A673 (cell line): ENCODE measurements around the gene SSUH2. TPM values are rescaled to one million over a fixed set of nuclear protein-coding genes. Genes with fewer than 3 reads are reported as not detected.

Source experiments
- BruUV-seq: library from RNA; stranded (reverse); fragments of 400-500 nt; replicated peaks from 2 replicates; lab custom pipeline; 2021; lab: Mats Ljungman, UMichigan
- CTCF ChIA-PET: fragments of 300-600 bp; sonication (Branson Sonifier 250); formaldehyde crosslinking; loops from one replicate; lab custom pipeline; 2022; ENCODE audit warnings: antibody characterized with exemption; lab: Charles Lee
- POLR2A ChIA-PET: fragments of 300-600 bp; sonication (Branson Sonifier 250); formaldehyde crosslinking; loops from one replicate; lab custom pipeline; 2022; ENCODE audit warnings: antibody characterized with exemption; ENCODE audit not compliant: low non-redundant PET; lab: Charles Lee
- DNase-seq: peaks from one replicate; pipeline ENCODE4 v3.0.0-alpha.2; 2015; ENCODE audit warnings: low spot score
- H3K27ac ChIP-seq: fragments of 200-600 bp; sonication (generic); 2 replicates; pipeline ENCODE4 v1.5.1; 2016; ENCODE audit warnings: mixed run types, low read depth, mild to moderate bottlenecking, mixed read lengths, antibody characterized with exemption, low read length; ENCODE audit not compliant: poor library complexity, severe bottlenecking
- H3K27me3 ChIP-seq: fragments of 200-600 bp; sonication (generic); replicated peaks from 2 replicates; pipeline ENCODE4 v1.6.1; 2017; ENCODE audit warnings: mixed run types, low read depth, mild to moderate bottlenecking, mixed read lengths, antibody characterized with exemption, low read length; ENCODE audit not compliant: insufficient read depth, poor library complexity
- H3K36me3 ChIP-seq: fragments of 200-600 bp; sonication (generic); 2 replicates; pipeline ENCODE4 v1.6.1; 2016; ENCODE audit warnings: mixed run types, mild to moderate bottlenecking, mixed read lengths, antibody characterized with exemption, low read length; ENCODE audit not compliant: insufficient read depth, poor library complexity, severe bottlenecking
- H3K4me1 ChIP-seq: fragments of 200-600 bp; sonication (generic); 2 replicates; pipeline ENCODE4 v1.6.1; 2017; ENCODE audit warnings: mixed run types, mild to moderate bottlenecking, mixed read lengths, antibody characterized with exemption, low read length; ENCODE audit not compliant: insufficient read depth, poor library complexity, severe bottlenecking
- H3K4me3 ChIP-seq: fragments of 200-600 bp; sonication (generic); 2 replicates; pipeline ENCODE4 v1.5.1; 2016; ENCODE audit warnings: low read depth, mixed run types, mild to moderate bottlenecking, mixed read lengths, low read length; ENCODE audit not compliant: poor library complexity, severe bottlenecking
- H3K9me3 ChIP-seq: fragments of 200-600 bp; sonication (generic); 2 replicates; pipeline ENCODE4 v1.6.1; 2016; ENCODE audit warnings: mixed run types, low read depth, mild to moderate bottlenecking, mixed read lengths, antibody characterized with exemption, low read length; ENCODE audit not compliant: poor library complexity, severe bottlenecking
- CTCF ChIP-seq: fragments of 300-800, 200-600 bp; sonication (generic); conservative IDR thresholded peaks from 2 replicates; pipeline ENCODE4 v1.5.1; 2017; ENCODE audit warnings: low read depth, mild to moderate bottlenecking, antibody characterized with exemption, low read length, moderate library complexity, mixed read lengths
- EZH2 ChIP-seq: fragments of 200-600 bp; sonication (generic); IDR thresholded peaks from 2 replicates; pipeline ENCODE4 v1.6.1; 2017; ENCODE audit warnings: borderline replicate concordance, low read depth, mild to moderate bottlenecking, mixed read lengths, antibody characterized with exemption, low read length; ENCODE audit not compliant: poor library complexity, severe bottlenecking
- intact Hi-C: fragments of 100-400 bp; cut with micrococcal nuclease; formaldehyde crosslinking; loops from one replicate; pipeline ENCODE4 v1.10.0; 2022; ENCODE audit not compliant: unreplicated experiment
- total RNA-seq: library from RNA; stranded (reverse); gene quantifications from 2 replicates; pipeline ENCODE4 v1.2.3, GENCODE V29; 2021

Gene SSUH2
- total RNA-seq, 1 experiment from 2014 or later = 3.6 TPM

- no peak overlapping the region for H3K4me3 ChIP-seq
These were observed 7.2 kb downstream of the SSUH2 start for GRCh38 chr3:8637348-8637747.

GRCh38 chr3:8635631-8636030 is 9.0 kb downstream of the SSUH2 start:
- intact Hi-C loops = no loop called here
- BruUV-seq = no TSS peak
- POLR2A ChIA-PET = no interaction called here

More at GRCh38 chr3:8637348-8637747, 7.2 kb downstream of the SSUH2 start:
- no peaks in the 10 kb centered on the region for H3K27me3 ChIP-seq
- no peaks in the 10 kb centered on the region for H3K4me1 ChIP-seq
- no peak for DNase-seq
- ChIA-PET POLR2A (no interaction called here), CTCF (no interaction called here)
- no TSS peak for BruUV-seq
- TF ChIP-seq EZH2 = no peak
- TF ChIP-seq CTCF = no peak
- H3K36me3 ChIP-seq = no peaks in the 10 kb centered on the region
- no peak overlapping the region for H3K27ac ChIP-seq
- H3K9me3 ChIP-seq = no peaks in the 10 kb centered on the region
- intact Hi-C loops = no loop called here

GRCh38 chr3:8635125-8635524 is 9.5 kb downstream of the SSUH2 start:
- intact Hi-C loops = no loop called here
- no peaks in the 10 kb centered on the region for H3K4me1 ChIP-seq
- ChIA-PET CTCF (no interaction called here), POLR2A (no interaction called here)
- no peaks in the 10 kb centered on the region for H3K36me3 ChIP-seq
- no peak overlapping the region for H3K4me3 ChIP-seq
- TF ChIP-seq CTCF = no peak
- no peak for TF ChIP-seq EZH2
- no peak for DNase-seq
- BruUV-seq = no TSS peak
- H3K27me3 ChIP-seq = no peaks in the 10 kb centered on the region
- no peaks in the 10 kb centered on the region for H3K9me3 ChIP-seq
- H3K27ac ChIP-seq = no peak overlapping the region

More at GRCh38 chr3:8635631-8636030, 9.0 kb downstream of the SSUH2 start:
- no peaks in the 10 kb centered on the region for H3K27me3 ChIP-seq
- no peaks in the 10 kb centered on the region for H3K4me1 ChIP-seq
- no peak overlapping the region for H3K27ac ChIP-seq
- CTCF ChIA-PET = no interaction called here
- no peaks in the 10 kb centered on the region for H3K36me3 ChIP-seq
- no peak for DNase-seq
- no peak overlapping the region for H3K4me3 ChIP-seq
- no peaks in the 10 kb centered on the region for H3K9me3 ChIP-seq
- TF ChIP-seq EZH2 = no peak
- no peak for TF ChIP-seq CTCF
